Measurements from ENCODE around the gene ICAM4. TPM values are rescaled to one million over a fixed set of nuclear protein-coding genes. Genes with fewer than 3 reads are reported as not detected.

Gene ICAM4
- total RNA-seq, 1 experiment from 2014 or later, result 0.52 TPM

GRCh38 chr19:10309423-10309822 lies 22.7 kb downstream of the ICAM4 start, which contains the start of gene ZGLP1:
ZGLP1 (minus strand) TSS chr19:10309815.
- Histone ChIP-seq H3F3A (ENCODE audit: insufficient read depth, low read depth) (peaks cover 11% of the 10 kb centered on the region; the same call in 1 of the 2 replicates), H3K36me3 (ENCODE audit: low read depth) (no peaks in the 10 kb centered on the region; the same call in 1 of the 2 replicates), H3K4me2 (no peak within 1 kb of the TSS), H4K20me1 (ENCODE audit: insufficient read depth) (no peaks in the 10 kb centered on the region), H3K9me3 (ENCODE audit: insufficient read depth, low read depth) (no peaks in the 10 kb centered on the region), H3K27me3 (ENCODE audit: insufficient read depth, low read depth) (no peaks in the 10 kb centered on the region), H3K4me3 (no peak within 1 kb of the TSS), H3K4me1 (replicated peaks; ENCODE audit: insufficient read depth) (peaks cover 2% of the 10 kb centered on the region), H2AFZ (no peak within 1 kb of the TSS), H3K27ac (no peak within 1 kb of the TSS), H3K79me2 (ENCODE audit: low read depth) (peaks cover 5% of the 10 kb centered on the region; the same call in 1 of the 2 replicates), H3K9me2 (ENCODE audit: insufficient read depth) (no peaks in the 10 kb centered on the region)
- ChIA-PET CTCF (no interaction called here), POLR2A (ENCODE audit: unreplicated experiment) (no interaction called here)
- no TSS peak for BruUV-seq (replicated peaks)
- TF ChIP-seq CTCF (conservative IDR thresholded peaks at IDR 0.05) (no peak), EZH2 (IDR thresholded peaks at IDR 0.05; ENCODE audit: low read depth) (no peak)
- intact Hi-C loops (cut with micrococcal nuclease; ENCODE audit: unreplicated experiment), result no loop called here
- DNase-seq, result no peak

GRCh38 chr19:10315335-10316214 lies 28.8 kb downstream of the ICAM4 start, which contains the start of gene FDX2:
FDX2 (minus strand) TSS chr19:10316015; CDS start chr19:10315996, 19 bp downstream.
- BruUV-seq (replicated peaks), result no TSS peak
- intact Hi-C loops (cut with micrococcal nuclease; ENCODE audit: unreplicated experiment), result loop anchor here (2.0 kb wide), 1 partner anchor 47 kb away; no protein-coding TSS in a partner anchor
- Histone ChIP-seq H3K4me2 (peak within 1 kb of the TSS; percentile 93), H3K4me1 (replicated peaks; ENCODE audit: insufficient read depth) (peaks cover 14% of the 10 kb centered on the region), H2AFZ (peak within 1 kb of the TSS; percentile 90), H3K9me2 (ENCODE audit: insufficient read depth) (no peaks in the 10 kb centered on the region), H3F3A (ENCODE audit: insufficient read depth, low read depth) (peaks cover 51% of the 10 kb centered on the region), H3K9me3 (ENCODE audit: insufficient read depth, low read depth) (no peaks in the 10 kb centered on the region), H3K27me3 (ENCODE audit: insufficient read depth, low read depth) (no peaks in the 10 kb centered on the region), H3K79me2 (ENCODE audit: low read depth) (peaks cover 11% of the 10 kb centered on the region; the same call in 1 of the 2 replicates), H3K36me3 (ENCODE audit: low read depth) (no peaks in the 10 kb centered on the region), H3K27ac (peak within 1 kb of the TSS; percentile 38), H3K4me3 (peak within 1 kb of the TSS; percentile 96), H4K20me1 (ENCODE audit: insufficient read depth) (no peaks in the 10 kb centered on the region)
- peak; percentile 85 to 87 for DNase-seq
- TF ChIP-seq EZH2 (IDR thresholded peaks at IDR 0.05; ENCODE audit: low read depth) (no peak), CTCF (conservative IDR thresholded peaks at IDR 0.05) (no peak)
- ChIA-PET CTCF (interaction anchor here (0.5 to 0.6 kb wide), 2 partner anchors 49 to 290 kb away, joined by 3 to 8 read pairs; no protein-coding TSS in a partner anchor), POLR2A (ENCODE audit: unreplicated experiment) (interaction anchor here (1.0 kb wide), 1 partner anchor 45 kb away, joined by 17 read pairs; the partner anchor contains the start of gene ICAM1)

GRCh38 chr19:10316229-10317044 lies 29.7 kb downstream of the ICAM4 start:
- intact Hi-C loops (cut with micrococcal nuclease; ENCODE audit: unreplicated experiment), result no loop called here
- Histone ChIP-seq H3K4me3 (peak overlapping the region; percentile 96; the same call in 1 of the 2 replicates), H4K20me1 (ENCODE audit: insufficient read depth) (no peaks in the 10 kb centered on the region), H3K4me2 (peak overlapping the region; percentile 93), H3F3A (ENCODE audit: insufficient read depth, low read depth) (peaks cover 51% of the 10 kb centered on the region), H3K36me3 (ENCODE audit: low read depth) (0 out of 2 replicates have a peak, but pooled peaks cover 3% of the 10 kb centered on the region), H3K27ac (peak overlapping the region; percentile 38), H3K27me3 (ENCODE audit: insufficient read depth, low read depth) (no peaks in the 10 kb centered on the region), H3K79me2 (ENCODE audit: low read depth) (peaks cover 11% of the 10 kb centered on the region; the same call in 1 of the 2 replicates), H2AFZ (peak overlapping the region; percentile 90), H3K9me2 (ENCODE audit: insufficient read depth) (no peaks in the 10 kb centered on the region), H3K9me3 (ENCODE audit: insufficient read depth, low read depth) (no peaks in the 10 kb centered on the region), H3K4me1 (replicated peaks; ENCODE audit: insufficient read depth) (peaks cover 14% of the 10 kb centered on the region)
- CTCF ChIA-PET, result no interaction called here
- no peak for DNase-seq
- TF ChIP-seq EZH2 (IDR thresholded peaks at IDR 0.05; ENCODE audit: low read depth) (no peak), CTCF (conservative IDR thresholded peaks at IDR 0.05) (no peak)
- POLR2A ChIA-PET (ENCODE audit: unreplicated experiment), result interaction anchor here (0.6 kb wide), 1 partner anchor 64 kb away, joined by 12 read pairs; the partner anchor contains the start of gene TYK2
- BruUV-seq (replicated peaks), result TSS peak; percentile 15
